HUDEP-2 (cell line): Measurements from ENCODE around the gene PKNOX2.

ENCODE experiments used
- DNase-seq, 76 experiments: peaks; one replicate each; lab custom pipeline; 2025; ENCODE audit not compliant: unreplicated experiment in 76 of 76; lab: John Stamatoyannopoulos, UW

Gene PKNOX2

DNA sequence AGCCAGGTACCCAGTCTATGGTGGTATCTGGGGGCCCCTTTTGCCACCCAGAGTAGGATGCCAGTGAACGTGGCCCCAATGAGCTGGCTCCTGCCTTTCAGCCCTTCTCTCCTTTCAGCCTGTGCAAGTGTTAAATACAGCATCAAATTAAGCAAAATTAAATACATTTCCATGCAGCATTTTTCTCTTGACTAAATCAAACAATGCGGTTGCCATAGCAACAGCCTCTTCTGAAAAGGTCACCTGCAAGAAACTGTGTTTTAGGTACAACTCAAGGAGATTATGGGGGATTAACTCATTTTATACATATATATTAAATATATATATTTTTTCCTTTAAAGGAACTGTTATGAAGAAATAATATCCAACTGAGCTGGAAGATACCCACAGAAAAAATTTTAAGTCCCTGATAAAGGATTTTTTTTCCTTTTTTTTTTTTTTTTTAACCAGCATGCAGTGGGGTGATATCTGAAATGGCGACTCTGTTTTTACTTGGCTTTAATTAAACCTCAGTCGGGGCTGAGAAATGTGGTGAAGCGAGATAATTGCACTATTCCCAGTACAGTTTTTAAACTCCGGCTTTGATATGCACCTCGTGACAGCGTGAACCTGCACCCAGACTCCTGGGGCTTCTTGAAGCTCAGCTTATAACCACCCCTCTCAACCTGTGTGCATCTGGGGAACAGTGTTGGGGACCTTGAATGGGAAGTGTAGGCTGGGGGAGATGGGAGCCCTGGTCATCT lies 115.3 kb downstream of the PKNOX2 start:
- DNase-seq: no peak

- DNase-seq: no peak
Measured at GRCh38 chr11:125280646-125281045, 116.1 kb downstream of the PKNOX2 start.

GRCh38 chr11:125281831-125282595 lies 117.5 kb downstream of the PKNOX2 start:
- no peak for DNase-seq

- no peak for DNase-seq
Measured at GRCh38 chr11:125282596-125282914, 118.0 kb downstream of the PKNOX2 start.

- DNase-seq: no peak
Measured at GRCh38 chr11:125284245-125284850, 119.8 kb downstream of the PKNOX2 start.

- no peak for DNase-seq
Measured at GRCh38 chr11:125285844-125286243, 121.3 kb downstream of the PKNOX2 start.

GRCh38 chr11:125286486-125286885 lies 121.9 kb downstream of the PKNOX2 start:
- no peak for DNase-seq

GRCh38 chr11:125287491-125288210 lies 123.1 kb downstream of the PKNOX2 start:
- no peak for DNase-seq

GRCh38 chr11:125289419-125290098 lies 125.0 kb downstream of the PKNOX2 start:
- DNase-seq: no peak

DNA sequence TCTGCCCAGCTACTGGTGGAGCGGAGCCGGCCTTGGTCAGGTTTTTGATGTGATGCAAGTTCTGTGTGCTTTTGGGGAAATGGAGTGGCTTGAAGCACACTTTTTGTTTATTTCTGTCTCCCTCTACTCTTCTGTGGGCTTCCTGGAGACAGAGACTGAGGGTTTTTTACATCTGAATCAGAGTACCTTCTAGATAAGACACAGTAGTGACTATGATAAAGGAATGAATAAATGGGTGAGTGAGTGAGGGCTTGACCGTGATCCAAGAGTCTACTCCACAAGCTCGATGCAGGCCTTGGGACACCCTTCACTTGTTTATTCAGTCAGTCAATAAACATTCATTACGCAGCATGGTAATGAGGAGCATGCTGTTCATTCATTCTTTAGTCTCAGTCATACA lies 125.7 kb downstream of the PKNOX2 start:
- no peak for DNase-seq

DNA sequence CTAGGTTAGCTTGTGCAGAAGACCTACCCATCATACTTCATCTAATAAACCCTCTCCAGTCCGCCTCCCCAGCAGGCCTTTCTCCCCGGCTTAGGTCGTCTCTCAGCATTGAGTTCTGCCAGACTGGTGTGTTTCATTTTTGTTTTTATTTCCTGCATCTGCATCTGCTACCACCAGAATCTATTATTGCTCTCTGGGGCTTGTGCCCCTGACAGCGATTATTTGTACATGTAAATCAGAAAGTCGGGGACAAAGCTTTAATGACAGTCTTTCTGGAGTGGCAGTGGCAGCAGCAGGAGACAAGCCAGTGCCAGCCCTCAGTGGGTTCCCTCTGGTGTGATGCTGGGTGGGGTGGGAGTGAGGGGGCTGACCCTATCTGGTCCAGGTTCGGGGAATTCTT lies 127.5 kb downstream of the PKNOX2 start:
- no peak for DNase-seq

DNA sequence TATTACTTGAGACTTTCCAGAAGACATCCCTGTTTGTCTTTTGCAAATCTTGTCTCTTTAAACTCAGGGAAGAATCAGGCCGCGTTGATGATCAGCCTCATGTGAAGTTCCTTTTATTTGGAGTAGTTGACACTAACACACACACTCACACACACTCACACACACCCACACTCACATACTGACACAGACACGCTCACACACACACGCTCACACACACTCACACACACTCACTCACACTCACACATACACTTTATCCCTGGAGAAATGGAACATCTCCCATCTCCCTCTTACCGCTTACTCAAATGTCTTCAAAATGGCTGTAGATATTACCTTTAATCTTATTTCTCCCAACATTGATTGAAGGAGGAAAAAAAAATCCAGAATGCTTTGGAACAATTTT lies 129.0 kb downstream of the PKNOX2 start:
- no peak for DNase-seq

DNA sequence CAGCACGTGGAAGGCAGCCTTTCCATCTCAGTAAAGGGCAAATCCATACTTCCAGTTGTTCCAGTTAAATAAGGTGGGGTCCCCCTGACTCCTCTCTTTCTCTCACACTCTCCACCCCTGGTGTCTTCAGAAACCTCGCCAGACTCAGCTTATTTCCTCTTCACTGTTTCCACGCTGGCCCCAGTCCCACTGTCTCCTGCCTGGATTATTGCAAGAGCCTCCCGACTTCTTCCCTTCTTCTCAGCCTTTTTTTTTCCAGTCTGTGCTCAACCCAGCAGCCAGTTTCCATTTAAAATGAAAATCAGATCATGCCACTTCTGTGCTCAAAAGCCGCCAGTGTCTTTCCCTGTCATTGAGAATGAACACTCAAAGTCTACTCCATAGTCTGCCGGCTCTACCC lies 131.4 kb downstream of the PKNOX2 start:
- no peak for DNase-seq

DNA sequence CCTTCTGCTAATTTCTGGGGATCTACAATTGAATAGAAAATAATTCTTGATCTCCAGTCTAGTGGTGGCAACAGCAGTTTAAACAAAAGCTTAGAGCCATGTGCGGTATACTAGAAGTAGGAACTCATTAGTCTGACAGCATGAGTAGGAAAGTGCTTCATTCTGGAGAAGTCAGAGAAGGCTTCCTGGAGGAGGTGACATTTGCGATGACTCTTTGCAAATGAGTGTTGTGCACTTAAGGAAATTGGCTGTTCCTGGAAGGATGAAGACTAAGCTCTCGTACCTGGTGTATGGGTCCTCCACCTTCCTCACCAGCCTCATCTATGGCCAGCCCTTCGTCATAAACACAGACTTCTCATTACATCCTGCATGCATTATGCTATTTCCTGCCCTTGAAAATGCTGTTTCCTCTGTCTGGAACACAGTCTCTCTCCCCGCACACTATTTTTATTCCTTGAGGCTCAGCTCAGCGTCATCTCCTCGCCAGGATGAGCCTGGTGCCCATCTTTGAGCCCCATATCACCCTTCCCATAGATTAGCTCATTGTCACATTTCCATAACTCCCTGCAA lies 132.9 kb downstream of the PKNOX2 start:
- DNase-seq: no peak

DNA sequence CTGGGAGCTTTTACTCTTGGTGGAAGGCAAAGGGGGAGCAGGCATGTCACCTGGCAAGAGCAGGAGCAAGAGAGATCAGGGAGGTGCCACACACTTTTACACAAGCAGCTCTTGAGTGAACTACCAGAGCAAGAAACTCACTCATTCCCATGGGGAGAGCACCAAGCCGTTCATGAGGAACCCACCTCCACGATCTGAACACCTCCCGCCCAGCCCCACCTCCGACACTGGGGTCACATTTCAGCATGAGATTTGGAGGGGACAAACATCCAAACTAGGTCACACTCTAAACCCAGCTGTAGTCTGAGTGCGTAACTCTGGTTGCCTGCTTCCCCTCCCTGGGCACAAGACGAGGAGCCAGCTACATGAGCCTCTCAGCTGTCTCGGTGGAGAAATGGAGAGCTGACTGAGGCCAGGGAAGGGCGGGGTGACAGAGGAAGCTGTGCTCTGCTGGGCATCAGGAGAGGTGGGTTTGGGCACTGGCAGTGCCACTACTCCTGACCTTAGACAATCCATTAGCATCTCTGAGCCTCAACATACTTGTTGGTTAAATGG lies 134.6 kb downstream of the PKNOX2 start:
- no peak for DNase-seq

DNA sequence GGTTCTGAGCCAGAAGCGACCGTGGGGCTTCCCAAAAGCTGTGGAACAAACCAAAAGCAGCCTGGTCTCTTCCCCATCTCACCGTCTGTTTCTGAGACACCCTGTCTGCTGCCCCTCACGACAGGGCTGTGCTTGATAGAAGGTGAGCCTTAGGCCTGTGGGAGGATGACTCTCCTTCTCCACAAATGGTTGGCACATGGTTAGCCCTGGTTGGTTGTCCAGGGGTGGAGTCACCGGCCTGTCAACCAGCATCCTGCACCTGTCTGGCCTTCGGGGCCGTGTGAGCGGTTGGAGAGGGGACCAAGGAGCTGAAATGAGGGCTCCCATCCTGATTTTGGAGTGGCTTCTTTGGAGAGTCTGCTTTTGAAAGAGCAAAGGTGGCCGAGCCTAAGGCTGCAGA lies 135.3 kb downstream of the PKNOX2 start:
- DNase-seq: no peak

DNA sequence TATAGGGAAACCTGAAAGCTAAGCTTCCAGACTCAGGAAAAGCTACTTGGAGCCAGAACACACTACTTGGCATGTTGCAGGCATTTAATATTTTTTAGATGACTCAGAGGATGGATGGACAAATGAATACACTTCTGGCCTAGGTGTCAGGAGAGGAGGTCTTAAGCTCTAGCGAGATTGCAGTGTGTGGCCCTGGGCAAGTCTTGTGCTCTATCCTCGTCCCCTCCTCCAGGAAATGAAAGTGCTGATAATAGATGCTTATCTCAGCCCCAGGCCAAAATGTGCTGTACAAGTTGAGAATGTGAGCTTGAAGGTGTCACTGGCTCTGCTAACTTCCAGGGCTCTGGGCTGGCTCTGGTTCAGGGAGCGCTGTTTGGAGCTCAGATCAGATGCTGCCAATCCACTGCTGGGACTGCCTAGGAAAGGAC lies 136.3 kb downstream of the PKNOX2 start:
- no peak for DNase-seq

DNA sequence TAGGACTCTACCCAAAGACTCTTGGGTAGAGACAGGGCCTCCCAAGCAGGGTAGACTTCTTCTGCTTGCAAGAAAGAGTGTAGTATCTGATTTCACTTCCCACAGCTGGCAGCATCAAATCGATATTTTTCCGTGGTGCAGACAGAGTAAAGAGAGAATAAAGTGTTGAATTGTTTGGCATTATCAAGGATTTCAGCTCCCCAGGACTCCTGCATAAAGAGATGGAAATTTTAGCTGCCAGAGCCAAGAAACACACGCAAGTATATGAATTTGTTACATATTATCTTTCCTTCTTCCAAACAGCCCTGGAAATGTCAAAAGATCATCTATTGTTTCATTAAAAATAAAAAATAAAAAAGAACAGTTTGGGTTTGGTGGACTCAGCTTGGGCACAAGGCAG lies 136.8 kb downstream of the PKNOX2 start:
- DNase-seq: no peak

- DNase-seq: no peak
Measured at GRCh38 chr11:125303186-125303585, 138.6 kb downstream of the PKNOX2 start.

GRCh38 chr11:125303694-125304093 lies 139.1 kb downstream of the PKNOX2 start:
- DNase-seq: no peak
